HG02623 (cell line): Measurements from ENCODE around the gene NXF2.
"Not testable (repeated sequence)": the region's sequence is repeated elsewhere in the genome, so short reads cannot be mapped to it uniquely, and the experiment has no call there.

Experiments used
- ATAC-seq: cut with Tn5 transposase; IDR thresholded peaks from one replicate; pipeline ENCODE4 v1.9.1; 2021; ENCODE audit warnings: moderate library complexity; ENCODE audit not compliant: unreplicated experiment

NXF2 gene

DNA sequence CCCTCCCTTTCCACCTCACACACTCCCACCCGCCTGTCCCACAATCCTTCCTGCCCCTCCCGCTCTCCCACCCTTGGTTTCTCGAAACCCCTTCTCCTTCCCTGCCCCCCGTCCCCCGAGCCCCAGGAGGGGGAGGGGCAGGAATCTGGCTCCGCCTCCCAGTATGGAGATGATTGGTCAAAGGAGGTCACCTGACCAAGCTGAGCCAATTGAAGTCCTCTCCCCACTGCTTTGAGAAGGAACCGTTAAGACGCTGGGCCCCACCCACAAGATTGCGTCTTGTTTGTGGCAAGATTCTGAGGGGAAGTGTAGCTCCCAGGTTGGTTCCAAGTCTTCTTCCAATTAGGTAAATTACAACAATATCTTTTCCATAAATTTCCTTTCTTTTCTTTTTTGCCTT, at the start of gene NXF2:
TSS of gene NXF2 (plus strand) at position 275 of the 400 bp plus-strand sequence. CDS start 59,912 bp downstream, outside the sequence.
- ATAC-seq, result not testable (repeated sequence)

- ATAC-seq, result not testable (repeated sequence)
Measured at GRCh38 chrX:102207940-102208339, 39.0 kb upstream of the NXF2 start.

DNA sequence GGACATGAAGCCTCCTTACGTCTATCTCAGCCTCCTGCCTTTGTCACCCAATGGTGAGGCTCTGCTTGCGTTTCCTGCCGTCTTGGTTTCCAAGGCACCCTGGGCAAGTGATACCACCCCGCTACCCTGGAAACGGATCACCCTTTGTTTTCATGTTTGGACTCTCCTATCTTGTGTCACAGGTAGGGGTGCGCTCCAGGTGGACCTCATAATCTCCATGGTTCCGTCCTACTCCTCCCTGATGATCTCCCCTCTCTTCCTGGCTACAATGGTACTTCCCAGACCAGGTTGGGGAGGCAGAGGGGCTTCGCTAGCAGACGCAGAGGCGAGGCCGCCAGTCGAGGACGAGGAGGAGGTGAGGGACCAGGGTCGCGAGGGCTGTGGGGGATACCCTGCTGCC, 32.0 kb upstream of the NXF2 start, which contains the start of gene TCP11X1:
TSS of gene TCP11X1 (plus strand) at position 316 of the 400 bp plus-strand sequence.
- not testable (repeated sequence) for ATAC-seq

GRCh38 chrX:102216497-102216896, 30.5 kb upstream of the NXF2 start:
- not testable (repeated sequence) for ATAC-seq

DNA sequence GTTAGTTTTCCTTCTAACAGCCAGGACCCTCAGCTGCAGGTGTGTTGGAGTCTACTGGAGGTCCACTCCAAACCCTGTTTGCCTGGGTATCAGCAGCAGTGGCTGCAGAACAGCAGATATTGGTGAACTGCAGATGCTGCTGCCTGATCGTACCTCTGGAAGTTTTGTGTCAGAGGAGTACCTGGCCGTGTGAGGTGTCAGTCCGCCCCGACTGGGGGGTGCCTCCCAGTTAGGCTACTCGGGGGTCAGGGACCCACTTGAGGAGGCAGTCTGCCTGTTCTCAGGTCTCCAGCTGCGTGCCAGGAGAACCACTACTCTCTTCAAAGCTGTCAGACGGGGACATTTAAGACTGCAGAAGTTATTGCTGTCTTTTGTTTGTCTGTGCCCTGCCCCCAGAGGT, 11.3 kb upstream of the NXF2 start:
- ATAC-seq, result not testable (repeated sequence)

GRCh38 chrX:102240265-102240664, 6.7 kb upstream of the NXF2 start:
- not testable (repeated sequence) for ATAC-seq

DNA sequence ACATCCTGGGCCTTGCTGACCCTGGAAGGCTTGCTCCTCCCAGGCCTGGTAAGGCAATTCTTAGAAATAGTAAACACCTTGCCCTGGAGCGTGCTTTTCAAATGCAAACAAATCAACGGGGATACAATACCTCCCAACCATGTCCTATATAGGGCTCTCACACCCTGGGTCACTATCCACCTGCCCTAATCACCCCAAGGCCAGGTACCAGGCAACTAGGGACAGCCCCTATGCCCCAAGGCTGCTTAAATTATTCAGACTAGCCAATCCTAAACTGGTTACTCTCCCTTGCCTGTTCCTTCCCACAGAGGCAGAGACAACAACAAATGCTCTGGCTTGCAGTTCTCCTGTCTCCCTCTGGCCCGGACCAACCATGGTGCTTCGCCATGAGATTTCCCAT, 25.3 kb downstream of the NXF2 start:
- ATAC-seq, result not testable (repeated sequence)

DNA sequence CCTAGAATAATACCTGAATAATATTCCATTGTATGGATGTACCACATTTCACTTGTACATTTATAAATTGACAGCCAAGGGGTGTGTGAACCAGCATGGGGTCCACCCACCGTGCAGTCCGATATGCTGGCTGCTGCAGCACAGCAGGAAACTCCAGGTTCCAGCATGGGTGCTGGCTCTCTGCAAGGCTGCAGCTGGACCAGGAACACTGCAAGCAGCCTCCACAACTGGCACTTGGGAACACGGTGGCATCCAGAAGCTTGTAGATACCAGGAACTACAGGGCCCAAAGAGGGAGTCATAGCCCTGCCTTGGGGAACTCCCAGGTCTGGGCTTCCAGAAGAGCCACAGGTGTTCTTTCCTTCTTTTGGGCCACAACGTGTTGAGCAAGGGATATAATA, 91.2 kb downstream of the NXF2 start:
- ATAC-seq, result no peak

- ATAC-seq, result no peak
Measured at GRCh38 chrX:102339312-102340298, 92.6 kb downstream of the NXF2 start.

GRCh38 chrX:102341867-102342266, 94.9 kb downstream of the NXF2 start:
- no peak for ATAC-seq

DNA sequence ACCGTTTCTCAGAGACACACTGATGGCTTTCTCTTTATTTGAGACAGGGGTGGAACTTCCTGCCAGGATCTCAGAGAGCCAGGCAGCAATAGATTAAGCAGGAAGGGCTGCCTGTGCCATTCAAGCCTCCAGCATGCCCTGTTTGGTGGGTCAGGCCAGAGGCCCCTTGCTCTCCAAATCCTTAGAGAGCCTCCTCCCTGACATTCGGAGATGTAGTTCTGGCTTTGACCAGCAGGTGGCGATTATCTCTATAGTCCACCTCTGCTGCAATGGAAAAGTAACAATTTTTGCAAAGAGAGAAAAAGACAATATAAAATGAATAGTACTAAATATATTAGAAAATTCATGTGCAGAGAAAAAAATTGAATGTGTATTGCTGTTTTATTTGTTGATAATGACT, 98.9 kb downstream of the NXF2 start:
- no peak for ATAC-seq
